ENCODE data around the gene POLR3GL.
"Not testable (repeated sequence)": the region's sequence is repeated elsewhere in the genome, so short reads cannot be mapped to it uniquely, and the experiment has no call there.

The POLR3GL gene

GRCh38 chr1:145964328-145965118 is at the start of gene POLR3GL, which contains the start of gene ANKRD34A:
POLR3GL (plus strand) TSS chr1:145964690; CDS start chr1:145974866, 10,176 bp downstream.
ANKRD34A (minus strand) TSS chr1:145964575; CDS start chr1:145961759, 2,816 bp downstream.
- peak; percentile 88 for DNase-seq

GRCh38 chr1:145916745-145917144 is 47.7 kb upstream of the POLR3GL start:
- DNase-seq = no peak

GRCh38 chr1:145917595-145917994 is 46.9 kb upstream of the POLR3GL start:
- no peak for DNase-seq

- peak; percentile 83 for DNase-seq
Observed at GRCh38 chr1:145918144-145918991, 46.1 kb upstream of the POLR3GL start, which contains the start of gene PEX11B. PEX11B (minus strand) TSS chr1:145918717; CDS start chr1:145918688, 29 bp downstream.

- no peak for DNase-seq
Observed at GRCh38 chr1:145918992-145919939, 45.2 kb upstream of the POLR3GL start.

- DNase-seq = not testable (repeated sequence)
Observed at GRCh38 chr1:145920297-145920696, 44.2 kb upstream of the POLR3GL start.

GRCh38 chr1:145922266-145922665 is 42.2 kb upstream of the POLR3GL start:
- DNase-seq = no peak

- no peak for DNase-seq
Observed at GRCh38 chr1:145926686-145927062, 37.8 kb upstream of the POLR3GL start.

- peak; percentile 97 for DNase-seq
Observed at GRCh38 chr1:145927063-145927886, 37.2 kb upstream of the POLR3GL start, which contains the start of gene RBM8A. RBM8A (minus strand) TSS chr1:145927484; CDS start chr1:145927426, 58 bp downstream.

- DNase-seq = no peak
Observed at GRCh38 chr1:145927916-145928643, 36.4 kb upstream of the POLR3GL start.

- DNase-seq = not testable (repeated sequence)
Observed at GRCh38 chr1:145932522-145933009, 31.9 kb upstream of the POLR3GL start.

- DNase-seq = no peak
Observed at GRCh38 chr1:145935708-145936107, 28.8 kb upstream of the POLR3GL start.

- no peak for DNase-seq
Observed at GRCh38 chr1:145936247-145936646, 28.2 kb upstream of the POLR3GL start.

- DNase-seq = no peak
Observed at GRCh38 chr1:145937436-145937835, 27.1 kb upstream of the POLR3GL start.

GRCh38 chr1:145942405-145942804 is 22.1 kb upstream of the POLR3GL start:
- DNase-seq = no peak

- DNase-seq = no peak
Observed at GRCh38 chr1:145942871-145943270, 21.6 kb upstream of the POLR3GL start.

GRCh38 chr1:145944532-145944931 is 20.0 kb upstream of the POLR3GL start:
- no peak for DNase-seq

- no peak for DNase-seq
Observed at GRCh38 chr1:145946477-145946986, 18.0 kb upstream of the POLR3GL start.

GRCh38 chr1:145947551-145947950 is 16.9 kb upstream of the POLR3GL start:
- DNase-seq = no peak

GRCh38 chr1:145949219-145949618 is 15.3 kb upstream of the POLR3GL start:
- DNase-seq = no peak
